Upper lobe of left lung (tissue), 6 donors: ENCODE measurements around the gene ITIH5. TPM values are rescaled to one million over a fixed set of nuclear protein-coding genes. Genes with fewer than 3 reads are reported as not detected.

Experiments used
- ATAC-seq, 2 donors: fragments of 200-7000 bp; cut with Tn5 transposase; one replicate each; pipeline ENCODE4 v1.9.1; 2022; ENCODE audit warnings: mild to moderate bottlenecking in 2 of 2, moderate library complexity in 2 of 2; ENCODE audit not compliant: low FRiP score in 2 of 2
- DNase-seq, 2 donors: peaks; one replicate each; pipeline ENCODE4 v3.0.0-alpha.2; 2019 to 2020
- H3K27ac ChIP-seq, 4 donors: fragments of 200-600 bp; sonication (generic); one replicate each; pipeline ENCODE4 v1.5.1; 2016 to 2019
- H3K27me3 ChIP-seq, 4 donors: fragments of 200-600 bp; sonication (generic); one replicate each; pipeline ENCODE4 v1.5.1; 2017 to 2019
- H3K36me3 ChIP-seq, 4 donors: fragments of 200-600 bp; sonication (generic); one replicate each; pipeline ENCODE4 v1.5.1; 2016 to 2019
- H3K4me1 ChIP-seq, 4 donors: fragments of 200-600 bp; sonication (generic); one replicate each; pipeline ENCODE4 v1.5.1; 2018 to 2019
- H3K4me3 ChIP-seq, 4 donors: fragments of 200-600 bp; sonication (generic); one replicate each; pipeline ENCODE4 v1.5.1; 2017 to 2019; ENCODE audit warnings: mild to moderate bottlenecking in 2 of 4, moderate library complexity in 1 of 4
- H3K9me3 ChIP-seq, 4 donors: fragments of 200-600 bp; sonication (generic); one replicate each; pipeline ENCODE4 v1.5.1; 2018 to 2019
- EP300 ChIP-seq, 4 donors: sonication (generic); formaldehyde crosslinking; IDR thresholded peaks; one replicate each; pipeline ENCODE4 v1.5.1; 2017; ENCODE audit warnings: antibody characterized with exemption in 4 of 4, control low read depth in 2 of 4
- POLR2A ChIP-seq, 4 donors: fragments of 450-650 bp; IDR thresholded peaks; one replicate each; pipeline ENCODE4 v1.5.1; 2016 to 2017; ENCODE audit warnings: antibody characterized with exemption in 4 of 4, mild to moderate bottlenecking in 2 of 4
- POLR2AphosphoS5 ChIP-seq, 2 donors: sonication (generic); formaldehyde crosslinking; IDR thresholded peaks; one replicate each; pipeline ENCODE4 v1.5.1; 2017; ENCODE audit warnings: antibody characterized with exemption in 2 of 2
- WGBS, 2 donors: methylation state at CpG; one replicate each; pipeline ENCODE4 v1.1.5; 2017 to 2018; 5-methylcytosine and 5-hydroxymethylcytosine counted together
- total RNA-seq, 6 donors: library from RNA; depleted of rRNA in 4 of 6; stranded (reverse); fragments of >200 nt in 4 of 6; gene quantifications; one replicate each; pipeline versions ENCODE4 v1.1.0 to v1.2.1, GENCODE V29; 2016 to 2021
- TF ChIP-seq, protein P1 (sequence below), 6 experiments: fragments of 450-650 bp in 4 of 6; fragments of 200-600 bp in 2 of 6; sonication (generic) in 2 of 6; IDR thresholded peaks; one replicate each; pipeline ENCODE4 v1.5.1; 2016 to 2019; ENCODE audit warnings: antibody characterized with exemption in 6 of 6
- donor health status: DM: no; HTN: no; CAD: no; lungs with moderate emphysema.
- donor health status: DM: no; HTN: yes; CAD: no; lungs with severe emphysema.

The ITIH5 gene
- total RNA-seq, 6 donors from 2014 or later: 9.7 to 21.0 (median 11.6) TPM

DNA sequence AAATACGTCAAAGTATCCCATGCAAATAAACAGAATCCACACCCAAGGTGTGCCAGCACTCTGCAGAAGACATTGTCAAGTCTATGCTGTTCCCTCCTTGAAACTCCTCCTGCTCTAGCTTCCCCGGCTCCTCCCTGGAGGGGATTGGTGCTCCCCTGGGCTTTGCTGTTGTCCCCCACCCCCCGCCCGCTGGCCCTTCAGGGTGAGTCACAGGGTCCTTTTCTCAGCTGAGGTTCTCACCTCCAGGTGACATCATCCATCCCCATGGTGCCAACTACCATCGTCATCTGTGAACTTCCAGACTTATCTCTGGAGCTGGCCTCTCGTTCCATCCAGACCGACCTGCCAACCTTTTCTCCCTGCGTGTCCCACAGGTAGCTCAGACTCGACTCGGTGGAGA is 77.0 kb downstream of the ITIH5 start:
- ATAC-seq (no peak), DNase-seq (no peak)
- WGBS, 2 donors: 89 to 90% methylated on average over 8 to 10 of the region's 10 CpGs
- Histone ChIP-seq H3K36me3 (no peaks in the 10 kb centered on the region), H3K4me3 (no peak overlapping the region), H3K27ac (no peak overlapping the region), H3K9me3 (no peaks in the 10 kb centered on the region), H3K4me1 (peaks cover 0 to 6% (median 0%) of the 10 kb centered on the region in 4 donors), H3K27me3 (no peaks in the 10 kb centered on the region)
- TF ChIP-seq EP300 (IDR thresholded peaks at IDR 0.05) (no peak), POLR2AphosphoS5 (IDR thresholded peaks at IDR 0.05) (no peak), POLR2A (IDR thresholded peaks at IDR 0.05) (no peak)
- TF ChIP-seq, protein P1, sequence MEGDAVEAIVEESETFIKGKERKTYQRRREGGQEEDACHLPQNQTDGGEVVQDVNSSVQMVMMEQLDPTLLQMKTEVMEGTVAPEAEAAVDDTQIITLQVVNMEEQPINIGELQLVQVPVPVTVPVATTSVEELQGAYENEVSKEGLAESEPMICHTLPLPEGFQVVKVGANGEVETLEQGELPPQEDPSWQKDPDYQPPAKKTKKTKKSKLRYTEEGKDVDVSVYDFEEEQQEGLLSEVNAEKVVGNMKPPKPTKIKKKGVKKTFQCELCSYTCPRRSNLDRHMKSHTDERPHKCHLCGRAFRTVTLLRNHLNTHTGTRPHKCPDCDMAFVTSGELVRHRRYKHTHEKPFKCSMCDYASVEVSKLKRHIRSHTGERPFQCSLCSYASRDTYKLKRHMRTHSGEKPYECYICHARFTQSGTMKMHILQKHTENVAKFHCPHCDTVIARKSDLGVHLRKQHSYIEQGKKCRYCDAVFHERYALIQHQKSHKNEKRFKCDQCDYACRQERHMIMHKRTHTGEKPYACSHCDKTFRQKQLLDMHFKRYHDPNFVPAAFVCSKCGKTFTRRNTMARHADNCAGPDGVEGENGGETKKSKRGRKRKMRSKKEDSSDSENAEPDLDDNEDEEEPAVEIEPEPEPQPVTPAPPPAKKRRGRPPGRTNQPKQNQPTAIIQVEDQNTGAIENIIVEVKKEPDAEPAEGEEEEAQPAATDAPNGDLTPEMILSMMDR (IDR thresholded peaks at IDR 0.05): no peak

DNA sequence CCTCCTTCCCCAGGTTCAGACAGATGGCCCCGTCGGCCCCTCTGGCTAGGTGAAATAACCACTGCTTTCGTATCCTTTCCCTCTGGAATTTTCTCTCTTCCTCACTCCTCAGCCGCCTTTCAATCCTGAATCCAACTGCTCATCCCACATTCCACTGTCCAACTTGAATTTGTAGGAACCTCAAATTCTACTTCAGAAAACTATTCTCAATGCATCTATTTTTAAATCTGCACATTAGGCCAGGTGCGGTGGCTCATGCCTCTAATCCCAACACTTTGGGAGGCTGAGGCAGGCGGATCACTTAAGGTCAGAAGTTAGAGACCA is 78.9 kb downstream of the ITIH5 start:
- ATAC-seq (no peak), DNase-seq (no peak)
- H3K27me3 ChIP-seq: no peaks in the 10 kb centered on the region
- no peak for TF ChIP-seq EP300 (IDR thresholded peaks at IDR 0.05)
- TF ChIP-seq POLR2A (IDR thresholded peaks at IDR 0.05): no peak
- TF ChIP-seq, protein P1 (IDR thresholded peaks at IDR 0.05): no peak
- TF ChIP-seq POLR2AphosphoS5 (IDR thresholded peaks at IDR 0.05): no peak
- no peaks in the 10 kb centered on the region for H3K36me3 ChIP-seq
- no peaks in the 10 kb centered on the region for H3K9me3 ChIP-seq
- 91 to 96% methylated on average over 6 of the region's 6 CpGs for WGBS, 2 donors
- peaks cover 0 to 3% (median 0%) of the 10 kb centered on the region in 4 donors for H3K4me1 ChIP-seq
- no peak overlapping the region for H3K4me3 ChIP-seq
- H3K27ac ChIP-seq: no peak overlapping the region

DNA sequence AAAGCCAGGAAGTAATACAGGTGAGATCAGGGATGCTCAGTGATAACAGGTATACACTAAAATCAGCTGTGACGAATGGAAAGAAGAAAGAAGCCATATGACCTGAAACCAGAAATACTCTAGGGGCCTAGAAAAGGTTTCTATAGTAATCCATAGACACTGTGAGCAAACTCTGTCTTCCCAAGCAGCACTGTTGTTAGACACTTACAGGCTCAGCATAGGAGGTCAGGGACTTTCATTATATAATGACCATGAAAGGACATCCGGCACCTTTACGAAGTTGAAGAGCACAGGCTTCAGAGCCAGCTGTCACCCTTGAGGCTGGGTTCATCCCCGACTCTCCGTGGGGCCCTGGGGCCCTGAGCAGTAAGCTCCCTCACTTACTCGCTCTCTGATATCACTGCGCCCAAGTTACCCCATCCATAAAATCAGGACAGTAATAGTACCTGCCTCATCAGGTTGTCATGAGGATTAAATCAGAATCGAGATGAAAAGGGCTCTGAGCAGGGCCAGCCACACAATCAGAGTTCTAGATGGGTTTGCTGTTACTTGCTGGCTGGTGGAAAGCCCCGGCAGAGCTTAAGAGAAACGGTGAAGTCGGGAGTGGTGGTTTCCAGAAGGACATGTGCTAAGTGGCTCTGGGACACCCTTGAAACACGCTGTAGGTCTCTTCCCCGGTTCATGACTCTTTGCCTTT is 79.5 kb downstream of the ITIH5 start:
- ATAC-seq (no peak), DNase-seq (no peak)
- TF ChIP-seq POLR2AphosphoS5 (IDR thresholded peaks at IDR 0.05): no peak
- TF ChIP-seq, protein P1 (IDR thresholded peaks at IDR 0.05): no peak
- whole genome bisulfite sequencing, 2 donors: 85 to 93% methylated on average over 13 of the region's 13 CpGs
- Histone ChIP-seq H3K4me1 (no peaks in the 10 kb centered on the region), H3K36me3 (no peaks in the 10 kb centered on the region), H3K27me3 (no peaks in the 10 kb centered on the region), H3K4me3 (no peak overlapping the region), H3K27ac (no peak overlapping the region), H3K9me3 (no peaks in the 10 kb centered on the region)

DNA sequence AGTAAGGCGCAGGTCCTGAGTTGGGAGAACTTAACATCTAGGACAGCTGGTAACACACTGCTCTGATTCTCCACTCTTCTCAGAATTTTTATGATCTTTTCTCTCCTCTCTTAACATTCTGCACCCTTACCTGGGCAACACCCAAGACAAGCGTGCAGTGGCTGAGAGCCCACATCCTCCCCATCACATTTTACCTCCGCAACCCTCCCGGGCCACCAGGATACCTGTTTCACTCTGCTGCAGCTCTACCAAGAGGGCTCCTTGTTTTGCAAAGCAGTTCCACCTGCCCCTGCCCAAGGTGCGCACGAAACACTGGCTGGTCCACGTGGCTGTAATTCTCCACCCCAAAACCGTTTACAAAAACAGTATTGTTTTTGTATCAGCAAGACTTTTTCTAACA is 81.5 kb downstream of the ITIH5 start:
- ATAC-seq: no peak
- Histone ChIP-seq H3K4me3 (no peak overlapping the region), H3K4me1 (no peaks in the 10 kb centered on the region), H3K9me3 (no peaks in the 10 kb centered on the region), H3K36me3 (no peaks in the 10 kb centered on the region), H3K27ac (no peak overlapping the region), H3K27me3 (no peaks in the 10 kb centered on the region)
- TF ChIP-seq, protein P1 (IDR thresholded peaks at IDR 0.05): no peak
- TF ChIP-seq EP300 (IDR thresholded peaks at IDR 0.05) (no peak), POLR2AphosphoS5 (IDR thresholded peaks at IDR 0.05) (no peak), POLR2A (IDR thresholded peaks at IDR 0.05) (no peak)
- DNase-seq: no peak
- WGBS, 2 donors: 89 to 91% methylated on average over 8 of the region's 8 CpGs

DNA sequence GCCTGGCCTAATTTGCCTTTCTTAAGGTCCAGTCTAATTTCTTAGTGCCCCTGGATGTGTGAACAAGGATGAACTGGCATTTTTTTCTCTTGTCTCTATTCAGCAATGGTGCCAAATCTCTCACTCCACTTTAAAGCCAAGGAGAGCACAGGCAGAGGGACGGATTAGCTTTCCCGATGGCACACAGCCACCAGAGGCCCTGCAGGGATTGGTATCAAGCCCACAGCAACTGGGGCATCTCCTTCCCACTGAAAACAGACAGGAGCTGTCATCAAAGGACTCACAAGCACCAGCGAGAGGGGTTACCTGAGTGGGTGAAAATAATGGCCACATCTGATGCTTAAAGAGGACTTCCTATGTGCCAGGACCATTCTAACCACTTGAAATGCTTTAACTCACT is 83.1 kb downstream of the ITIH5 start:
- Histone ChIP-seq H3K27me3 (no peaks in the 10 kb centered on the region), H3K4me3 (no peak overlapping the region), H3K4me1 (no peaks in the 10 kb centered on the region), H3K36me3 (no peaks in the 10 kb centered on the region), H3K9me3 (no peaks in the 10 kb centered on the region), H3K27ac (no peak overlapping the region)
- WGBS, 2 donors: 78 to 90% methylated on average over 3 of the region's 3 CpGs
- TF ChIP-seq, protein P1 (IDR thresholded peaks at IDR 0.05): no peak
- no peak for TF ChIP-seq EP300 (IDR thresholded peaks at IDR 0.05)
- TF ChIP-seq POLR2A (IDR thresholded peaks at IDR 0.05): no peak
- TF ChIP-seq POLR2AphosphoS5 (IDR thresholded peaks at IDR 0.05): no peak
- no peak for DNase-seq
- ATAC-seq: no peak
